ENCODE results near the gene INPP1. TPM values are rescaled to one million over a fixed set of nuclear protein-coding genes. Genes with fewer than 3 reads are reported as not detected.

The INPP1 gene
- total RNA-seq, 1 experiment from 2014 or later = 15.9 TPM

DNA sequence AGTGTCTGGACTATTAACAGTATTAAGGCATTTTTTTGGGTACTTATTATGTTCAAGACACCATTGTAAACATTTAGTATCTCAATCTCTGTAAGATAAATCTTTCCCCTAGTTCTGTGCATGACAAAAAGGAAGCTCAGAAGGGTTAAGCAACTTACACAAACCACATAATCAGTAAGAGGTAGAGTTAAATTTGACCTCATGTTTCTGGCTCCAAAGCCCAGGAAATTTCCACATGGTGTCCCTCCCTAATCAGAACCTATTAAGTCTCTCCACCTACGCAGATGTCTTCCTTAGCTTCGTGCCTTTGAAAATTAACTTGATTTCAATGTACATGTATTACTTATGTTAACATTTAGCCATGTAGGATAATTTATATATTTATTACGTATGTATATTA is 66.8 kb downstream of the INPP1 start:
- Histone ChIP-seq H3K36me3 (no peaks in the 10 kb centered on the region), H3K4me3 (no peak overlapping the region), H3K9me3 (no peaks in the 10 kb centered on the region), H3K27me3 (peaks cover 2% of the 10 kb centered on the region)
- DNase-seq = no peak

DNA sequence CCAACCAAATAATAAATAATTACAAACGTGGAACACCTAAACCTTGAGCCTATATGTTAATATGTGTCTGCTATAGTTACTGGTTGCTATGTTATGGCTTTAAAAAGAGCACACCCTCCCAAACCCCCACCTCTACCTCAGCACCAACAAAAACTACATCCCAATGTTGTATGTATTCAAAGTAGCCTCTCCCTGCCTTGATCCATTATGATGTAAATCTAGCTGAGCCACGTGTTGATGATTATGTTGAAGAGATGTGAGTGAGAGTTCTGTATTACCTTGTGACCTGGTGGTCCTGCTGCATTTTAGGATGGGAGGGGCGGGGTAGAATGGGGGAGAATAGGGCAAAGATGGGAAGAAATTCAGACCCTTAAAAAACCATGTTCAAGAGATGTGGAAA is 69.6 kb downstream of the INPP1 start:
- no peak for DNase-seq
- H3K4me3 ChIP-seq = no peak overlapping the region
- peaks cover 2% of the 10 kb centered on the region for H3K27me3 ChIP-seq
- no peaks in the 10 kb centered on the region for H3K36me3 ChIP-seq
- H3K9me3 ChIP-seq = no peaks in the 10 kb centered on the region

- Histone ChIP-seq H3K4me3 (no peak overlapping the region), H3K36me3 (no peaks in the 10 kb centered on the region), H3K9me3 (no peaks in the 10 kb centered on the region), H3K27me3 (peaks cover 2% of the 10 kb centered on the region)
- DNase-seq = peak; percentile 6
Observed at GRCh38 chr2:190413421-190413820, 70.0 kb downstream of the INPP1 start.

DNA sequence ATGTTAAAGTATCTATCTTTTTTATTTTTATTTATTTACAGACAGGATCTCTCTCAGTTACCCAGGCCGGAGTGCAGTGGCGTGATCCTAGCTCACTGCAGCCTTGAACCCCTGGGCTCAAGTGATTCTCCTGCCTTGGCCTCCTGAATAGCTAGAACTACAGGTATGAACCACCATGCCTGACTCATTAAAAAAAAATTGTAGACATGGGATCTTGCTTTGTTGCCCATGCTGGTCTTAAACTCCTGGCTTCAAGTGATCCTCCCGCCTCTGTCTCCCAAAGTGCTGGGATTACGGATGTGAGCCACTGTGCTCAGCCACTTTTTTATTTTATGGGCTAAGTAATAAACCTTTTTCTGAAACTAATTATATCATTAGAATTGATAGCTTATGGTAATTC is 71.9 kb downstream of the INPP1 start:
- no peak for DNase-seq
- H3K36me3 ChIP-seq = no peaks in the 10 kb centered on the region
- H3K9me3 ChIP-seq = no peaks in the 10 kb centered on the region
- H3K4me3 ChIP-seq = no peak overlapping the region
- H3K27me3 ChIP-seq = no peaks in the 10 kb centered on the region; the same call in 1 of the 2 replicates

- H3K9me3 ChIP-seq = no peaks in the 10 kb centered on the region
- no peaks in the 10 kb centered on the region for H3K36me3 ChIP-seq
- H3K4me3 ChIP-seq = no peak overlapping the region
- H3K27me3 ChIP-seq = no peaks in the 10 kb centered on the region; the same call in 1 of the 2 replicates
- DNase-seq = no peak
Observed at GRCh38 chr2:190415794-190416775, 72.7 kb downstream of the INPP1 start.

DNA sequence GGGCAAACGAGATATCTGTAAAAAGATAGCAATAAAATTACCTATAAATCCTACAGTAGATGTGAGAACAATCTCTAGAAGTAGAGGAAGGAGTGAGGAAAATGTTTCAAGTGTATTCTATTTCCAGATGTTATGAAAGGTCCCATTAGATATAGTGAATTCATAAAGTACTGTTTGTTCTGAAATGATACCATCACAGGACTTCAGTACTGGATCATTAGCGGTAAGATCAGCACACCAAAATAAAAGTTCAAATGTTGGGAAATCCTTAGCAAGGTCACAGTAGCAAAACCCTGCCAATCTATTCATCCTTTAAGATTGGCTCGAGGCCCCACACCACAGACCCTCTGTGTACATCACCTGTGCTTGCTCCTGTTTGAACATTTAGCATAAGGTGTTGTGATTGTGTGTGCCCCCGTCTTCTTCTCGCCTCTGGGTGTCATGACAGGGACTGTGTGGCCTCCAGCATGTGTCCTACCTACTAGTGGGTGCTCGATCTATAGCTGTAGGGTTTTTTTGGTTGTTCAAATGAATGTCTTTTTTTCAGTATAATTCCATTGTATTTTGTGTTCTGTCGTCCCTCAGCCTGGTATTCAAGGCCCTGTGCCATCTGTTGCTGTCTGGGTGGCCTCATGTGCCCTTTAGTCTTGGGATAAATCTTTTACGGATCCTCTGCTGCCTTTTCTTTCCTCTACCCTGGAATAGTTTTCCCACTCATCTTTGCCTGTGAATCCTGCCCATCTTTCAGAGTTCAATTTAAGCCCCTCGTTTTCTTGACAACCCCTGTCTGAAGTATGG is 73.9 kb downstream of the INPP1 start:
- no peaks in the 10 kb centered on the region for H3K9me3 ChIP-seq
- H3K36me3 ChIP-seq = no peaks in the 10 kb centered on the region
- H3K4me3 ChIP-seq = no peak overlapping the region
- no peak for DNase-seq
- H3K27me3 ChIP-seq = no peaks in the 10 kb centered on the region; the same call in none of the 2 replicates

DNA sequence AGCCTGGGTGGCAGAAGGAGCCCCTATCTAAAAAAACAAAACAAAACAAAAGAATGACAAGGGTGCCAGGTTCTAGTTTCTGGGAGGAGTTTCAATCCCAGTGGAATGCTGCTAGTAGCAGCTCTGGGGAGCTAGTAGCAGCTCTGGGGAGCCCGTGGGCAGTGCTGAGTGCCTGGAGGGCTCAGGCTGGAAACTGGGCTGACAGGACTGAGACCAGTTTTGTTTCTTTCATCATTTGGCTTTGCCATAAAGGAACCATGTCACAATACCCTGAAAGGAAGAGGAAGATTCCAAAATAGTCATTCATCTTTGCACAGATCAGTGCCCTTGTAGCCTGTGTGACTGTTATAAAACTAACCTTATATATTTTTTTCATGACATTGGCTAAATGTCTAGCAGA is 75.3 kb downstream of the INPP1 start:
- no peak for DNase-seq
- no peak overlapping the region for H3K4me3 ChIP-seq
- peaks cover 7% of the 10 kb centered on the region for H3K27me3 ChIP-seq
- no peaks in the 10 kb centered on the region for H3K36me3 ChIP-seq
- H3K9me3 ChIP-seq = no peaks in the 10 kb centered on the region

DNA sequence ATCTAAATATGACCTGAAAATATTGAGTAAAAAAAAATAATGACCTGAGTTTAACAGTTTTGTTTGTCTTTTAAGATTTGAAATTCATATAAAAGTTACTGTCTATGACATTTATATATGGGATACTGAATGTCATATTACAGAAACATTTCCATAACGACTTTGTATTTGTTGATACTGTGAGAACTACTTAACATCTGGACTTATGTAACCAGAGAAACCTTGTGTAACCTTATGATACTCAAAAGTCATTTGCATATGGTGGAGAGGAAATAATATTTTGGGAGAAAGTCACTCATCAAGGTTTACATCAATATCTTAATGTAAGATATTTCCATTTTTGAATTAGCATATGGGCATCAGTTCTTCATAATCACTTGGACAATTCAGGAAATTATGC is 77.4 kb downstream of the INPP1 start:
- Histone ChIP-seq H3K9me3 (no peaks in the 10 kb centered on the region), H3K4me3 (no peak overlapping the region), H3K27me3 (peaks cover 7% of the 10 kb centered on the region), H3K36me3 (no peaks in the 10 kb centered on the region)
- no peak for DNase-seq

Other genes with a start within 250 kb of the INPP1 start
- 7.4 and 13.9 TPM in 2 replicates for gene HIBCH, start 23.8 kb upstream of the INPP1 start, total RNA-seq (2014; rRNA removed; shearing (Covaris generic); ENCODE audit: low replicate concordance)
- 0.52 and 0.53 TPM in 2 replicates for gene MFSD6, start 64.8 kb downstream of the INPP1 start, total RNA-seq (2014; rRNA removed; shearing (Covaris generic); ENCODE audit: low replicate concordance)
- gene NEMP2, start 191.1 kb downstream of the INPP1 start, total RNA-seq (2014; rRNA removed; shearing (Covaris generic); ENCODE audit: low replicate concordance) = 7.0 and 9.2 TPM in 2 replicates

All from MG63 (cell line).